Skin of body (tissue), 3 donors: ENCODE results near the gene KRTAP1-5. TPM values are rescaled to one million over a fixed set of nuclear protein-coding genes. Genes with fewer than 3 reads are reported as not detected.
"Not testable (repeated sequence)": the region's sequence is repeated elsewhere in the genome, so short reads cannot be mapped to it uniquely, and the experiment has no call there.

Experiments
- DNase-seq: peaks from one replicate; lab custom pipeline; 2025; lab: John Stamatoyannopoulos, UW
- small RNA-seq: library from RNA; depleted of rRNA; stranded (forward); fragments of <200 nt; gene quantifications from one replicate; pipeline ENCODE3, GENCODE V24; 2014; ENCODE audit warnings: low replicate concordance
- total RNA-seq: library from RNA; depleted of rRNA; stranded (reverse); fragments of >200 nt; gene quantifications from one replicate; pipeline ENCODE4 v1.2.3, GENCODE V29; 2014

Gene KRTAP1-5
- total RNA-seq, 1 donor from 2014 or later: 14.1 TPM

DNA sequence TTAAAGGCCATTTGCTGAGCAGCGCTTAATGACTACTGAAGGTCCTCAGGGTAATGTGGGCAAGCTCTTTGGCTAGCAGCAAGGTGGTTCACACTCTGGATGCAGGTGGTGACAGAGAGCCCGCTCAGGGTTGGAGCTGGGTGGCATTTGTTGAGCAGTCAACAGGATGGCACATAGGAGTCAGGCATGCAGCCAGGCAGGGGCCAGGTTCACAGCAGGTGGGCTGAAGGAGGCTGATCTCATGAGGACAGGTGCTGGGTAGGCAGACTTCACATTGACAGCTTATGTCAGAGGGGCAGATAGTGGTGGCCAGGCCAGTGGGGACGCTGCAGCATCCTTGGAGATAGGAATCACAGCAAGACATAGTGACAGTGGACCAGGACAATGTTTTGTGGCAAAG, 22.6 kb downstream of the KRTAP1-5 start:
- no peak for DNase-seq

DNA sequence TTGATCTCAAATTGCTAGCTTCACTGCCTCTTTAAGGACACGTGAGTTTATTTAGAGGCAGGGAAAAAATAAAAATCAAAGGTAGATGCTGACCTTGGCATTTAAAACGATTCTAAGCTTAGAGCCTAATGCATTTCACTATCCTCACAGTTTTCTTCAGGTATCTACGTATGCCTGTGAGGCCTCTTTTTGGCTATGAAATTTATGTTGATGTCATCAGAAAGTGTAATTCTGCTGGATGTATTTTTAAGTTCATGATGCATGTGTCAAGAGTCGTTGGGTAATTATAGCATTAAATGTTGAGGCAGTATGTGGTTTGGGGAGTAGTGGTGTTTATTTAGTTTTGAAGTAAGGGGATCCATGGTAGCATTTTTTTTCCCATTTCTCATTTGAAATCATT, 23.1 kb downstream of the KRTAP1-5 start:
- DNase-seq: no peak

DNA sequence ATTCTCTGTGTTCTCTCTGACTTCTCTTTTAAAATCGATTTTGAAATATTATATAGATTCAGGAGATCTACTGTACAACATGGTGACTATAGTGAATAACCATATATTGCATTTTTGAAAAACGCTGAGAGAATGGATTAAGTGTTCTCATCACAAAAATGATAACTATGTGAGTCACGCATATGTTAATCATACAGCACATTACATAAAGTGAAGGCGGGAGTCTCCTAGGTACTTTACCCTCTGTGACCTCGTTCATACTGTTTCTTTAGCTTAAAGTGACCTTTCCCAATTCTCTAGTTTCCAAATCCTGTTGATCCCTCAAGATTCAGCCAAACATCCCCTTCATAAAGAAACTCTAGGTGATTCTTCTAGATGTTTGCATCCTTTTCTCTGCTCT, 24.2 kb downstream of the KRTAP1-5 start:
- DNase-seq: no peak

DNA sequence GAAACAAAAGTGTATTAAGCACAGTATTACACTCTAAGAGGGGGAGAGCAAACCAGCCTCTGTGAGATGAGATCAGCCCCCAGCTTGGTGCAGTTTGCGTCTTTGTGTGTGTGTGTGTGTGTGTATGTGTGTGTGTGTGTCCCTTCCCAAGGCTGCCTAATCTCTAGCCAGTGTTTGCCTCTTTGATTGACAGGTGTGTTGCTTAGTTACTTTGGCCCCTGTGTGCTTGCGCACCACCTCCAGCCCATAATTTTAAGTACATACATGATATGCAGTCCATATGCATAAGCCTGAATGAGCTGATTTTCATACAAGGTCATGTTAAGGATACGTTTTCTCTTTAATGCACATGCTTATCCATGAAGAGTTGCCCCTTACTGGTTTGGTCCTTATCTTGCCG, 25.2 kb downstream of the KRTAP1-5 start:
- DNase-seq: no peak

DNA sequence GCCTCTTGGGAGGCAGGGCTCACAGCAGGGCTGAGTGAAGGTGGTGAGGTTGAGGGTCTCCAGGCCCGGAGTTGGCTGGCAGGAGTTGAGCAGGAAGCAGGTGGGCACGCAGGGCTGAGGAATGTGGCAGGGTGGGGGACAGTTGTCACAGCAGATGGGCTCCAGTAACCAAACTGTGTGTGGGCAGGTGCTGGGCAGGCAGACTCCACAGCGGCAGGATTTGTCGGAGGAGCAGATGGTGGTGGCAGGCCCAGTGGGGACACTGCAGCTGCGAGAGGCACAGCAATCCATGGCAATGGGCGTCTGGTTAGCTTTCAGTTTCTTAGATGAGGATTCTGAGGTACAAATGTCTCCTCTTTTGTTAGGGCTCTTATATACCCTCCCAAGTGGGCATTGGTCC, 27.4 kb downstream of the KRTAP1-5 start, which contains the start of gene KRTAP3-2:
Gene KRTAP3-2 (minus strand): TSS at position 344 of the 400 bp plus-strand sequence. CDS start 53 bp downstream, at position 291.
- not testable (repeated sequence) for DNase-seq

DNA sequence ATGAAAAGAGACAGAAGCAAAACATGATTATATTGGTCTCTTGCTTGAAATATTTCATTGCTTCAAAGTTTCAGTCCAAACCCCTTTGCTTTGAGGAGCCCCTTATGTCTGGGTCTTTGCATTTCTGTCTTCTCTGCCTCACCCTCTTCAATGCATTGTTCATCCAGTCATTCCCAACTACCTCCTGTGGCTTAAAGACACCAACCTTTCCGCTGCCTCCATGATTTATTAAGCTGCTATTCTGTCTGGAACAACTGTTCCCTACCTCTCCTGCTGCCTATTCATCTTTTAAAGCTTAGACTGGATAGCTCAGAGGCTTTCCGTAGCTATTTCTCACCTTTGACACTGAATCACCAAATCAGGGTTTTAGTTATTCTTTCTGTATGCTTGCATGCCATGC, 29.6 kb downstream of the KRTAP1-5 start:
- no peak for DNase-seq

DNA sequence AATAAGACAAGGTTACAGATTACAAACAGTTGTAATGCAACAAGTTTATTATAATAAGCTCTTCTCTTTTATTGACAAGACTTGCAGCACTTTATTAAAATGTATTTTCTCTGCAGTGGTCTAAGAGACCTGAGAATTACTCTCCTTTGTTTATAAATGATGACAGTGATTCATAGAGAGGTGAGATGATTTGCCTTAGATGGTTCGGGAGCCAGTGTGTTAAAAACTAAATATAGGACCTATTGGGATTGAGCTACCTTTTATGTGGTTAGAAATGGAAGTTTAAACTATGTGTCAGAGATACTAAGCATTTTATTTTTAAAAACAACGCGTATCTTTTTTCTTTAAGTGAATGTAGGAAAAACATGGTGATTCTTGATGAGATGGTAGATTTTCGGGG, 30.2 kb downstream of the KRTAP1-5 start:
- no peak for DNase-seq

DNA sequence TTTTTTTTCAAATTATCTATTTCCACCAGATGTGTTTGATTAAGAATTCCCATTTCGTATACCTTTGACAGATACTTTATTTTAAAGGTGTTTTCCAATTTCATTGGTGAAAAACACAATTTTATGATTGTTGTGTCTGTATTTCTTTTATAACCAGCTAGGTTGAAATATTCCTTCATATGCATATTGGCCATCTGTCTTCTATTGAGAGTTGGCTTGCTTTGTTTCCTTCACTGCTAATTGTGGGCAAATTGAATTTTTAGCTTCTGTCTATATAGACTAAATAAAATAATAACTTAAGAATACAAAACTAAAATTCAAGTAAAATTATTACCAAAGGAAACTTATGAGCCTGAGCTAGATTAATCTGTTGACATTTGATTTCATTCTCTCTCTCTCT, 31.9 kb downstream of the KRTAP1-5 start:
- no peak for DNase-seq

DNA sequence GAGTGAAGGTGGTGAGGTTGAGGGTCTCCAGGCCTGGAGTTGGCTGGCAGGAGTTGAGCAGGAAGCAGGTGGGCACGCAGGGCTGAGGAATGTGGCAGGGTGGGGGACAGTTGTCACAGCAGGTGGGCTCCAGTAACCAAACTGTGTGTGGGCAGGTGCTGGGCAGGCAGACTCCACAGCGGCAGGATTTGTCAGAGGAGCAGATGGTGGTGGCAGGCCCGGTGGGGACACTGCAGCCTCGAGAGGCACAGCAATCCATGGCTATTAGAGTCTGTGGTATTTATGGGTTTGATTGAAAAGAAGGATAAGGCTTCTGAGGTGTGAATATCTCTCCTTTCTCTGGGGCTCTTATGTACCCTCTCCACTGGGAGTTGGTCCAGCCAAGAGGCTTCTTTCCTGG, 33.2 kb downstream of the KRTAP1-5 start, which contains the start of gene KRTAP3-3:
Gene KRTAP3-3 (minus strand): TSS at position 326 of the 400 bp plus-strand sequence. CDS start 67 bp downstream, at position 259.
- no peak for DNase-seq

DNA sequence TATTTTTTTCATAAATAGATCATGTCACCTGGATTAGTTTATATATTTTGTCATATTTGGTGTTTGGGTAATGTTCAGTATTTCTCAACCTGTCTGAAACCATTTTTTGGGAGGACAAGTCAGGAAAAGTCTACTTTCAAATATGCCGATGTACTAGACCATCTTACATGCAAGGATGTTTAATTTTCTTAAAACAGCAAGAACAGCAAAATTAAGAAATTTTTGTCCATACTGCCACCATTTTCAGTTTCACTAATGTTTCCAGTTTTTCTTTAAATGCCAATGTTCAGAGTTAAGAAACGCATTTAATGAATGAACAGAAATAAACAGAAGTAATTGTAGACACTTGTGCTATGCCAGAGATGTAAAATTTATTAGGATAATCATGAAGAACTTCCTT, 33.9 kb downstream of the KRTAP1-5 start:
- no peak for DNase-seq

DNA sequence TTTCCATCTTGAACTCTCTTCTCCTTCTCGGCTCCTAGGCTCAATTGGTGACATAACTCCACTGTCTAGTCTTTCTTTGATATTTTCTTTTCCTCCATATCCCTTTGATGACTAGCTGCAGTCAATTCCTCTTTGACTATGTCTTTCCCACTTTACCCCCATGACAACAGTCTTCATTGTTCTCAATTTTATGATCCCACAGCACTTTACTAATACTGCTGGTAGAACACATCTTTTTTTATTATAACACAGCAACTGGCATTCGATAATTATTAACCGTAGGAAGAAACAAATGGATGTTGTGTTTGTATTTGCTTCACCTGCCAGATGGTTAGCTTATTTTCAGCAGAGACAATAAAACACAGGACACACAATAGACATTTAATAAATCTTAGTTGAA, 34.3 kb downstream of the KRTAP1-5 start:
- no peak for DNase-seq

DNA sequence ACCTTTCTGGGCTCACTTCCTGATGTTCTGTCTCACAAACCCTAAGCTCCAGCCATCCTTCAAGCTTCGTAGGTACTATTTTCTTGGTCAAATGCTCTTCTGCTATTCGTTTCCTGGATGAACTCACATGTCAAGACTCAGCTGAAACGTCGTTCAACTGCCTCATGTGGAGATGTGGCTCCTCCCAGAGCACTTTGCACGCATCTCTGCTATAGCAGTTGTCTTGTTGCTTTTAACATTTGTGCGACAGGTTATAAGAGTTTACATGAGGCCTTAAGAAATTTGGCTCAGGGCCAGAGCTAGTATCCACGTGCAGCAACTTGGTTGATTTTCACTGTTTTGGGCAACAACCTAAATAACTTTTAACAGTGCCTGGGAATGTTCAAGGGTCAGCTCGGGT, 40.1 kb downstream of the KRTAP1-5 start:
- DNase-seq: no peak

DNA sequence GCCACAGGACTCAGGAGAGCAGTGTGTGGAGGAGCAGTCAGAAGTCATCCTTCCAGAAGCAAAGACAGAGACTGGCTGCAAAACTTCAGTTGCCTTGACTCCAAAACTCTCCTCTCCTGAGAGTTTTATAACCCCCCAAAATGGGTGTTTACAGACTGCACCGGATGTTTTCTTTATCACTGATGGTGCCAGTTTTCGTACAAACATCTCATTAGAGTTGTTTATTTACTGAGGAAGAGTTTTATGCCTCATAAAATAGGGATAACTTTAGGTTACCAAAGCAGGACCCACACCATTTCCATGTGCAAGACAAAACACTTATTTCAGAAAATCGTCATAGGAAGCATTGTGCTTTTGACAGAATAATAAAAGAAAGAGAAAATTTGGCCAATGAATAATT, 42.8 kb downstream of the KRTAP1-5 start, which contains the start of gene KRT40:
Gene KRT40 (minus strand): TSS at position 101 of the 400 bp plus-strand sequence. CDS start 53 bp downstream, at position 48.
- no peak for DNase-seq

DNA sequence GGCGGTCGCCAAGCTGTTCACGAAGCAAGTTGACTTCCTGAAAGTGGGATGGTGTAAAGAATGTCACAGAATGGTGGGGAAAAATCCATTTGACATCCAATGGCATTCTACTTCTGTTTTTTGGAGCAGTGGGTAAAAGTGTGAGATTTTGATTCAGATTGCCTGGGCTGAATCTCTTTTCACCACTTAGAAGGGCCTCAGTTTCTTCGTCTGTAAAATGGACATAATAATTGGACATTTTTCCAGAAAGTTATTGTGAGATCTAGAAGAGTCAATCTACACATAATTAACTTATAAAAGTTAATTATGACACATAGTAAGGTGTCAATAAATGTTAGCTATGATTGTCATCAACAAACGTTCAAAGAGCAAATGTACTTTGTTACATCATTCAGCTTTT, 45.9 kb downstream of the KRTAP1-5 start:
- DNase-seq: no peak

DNA sequence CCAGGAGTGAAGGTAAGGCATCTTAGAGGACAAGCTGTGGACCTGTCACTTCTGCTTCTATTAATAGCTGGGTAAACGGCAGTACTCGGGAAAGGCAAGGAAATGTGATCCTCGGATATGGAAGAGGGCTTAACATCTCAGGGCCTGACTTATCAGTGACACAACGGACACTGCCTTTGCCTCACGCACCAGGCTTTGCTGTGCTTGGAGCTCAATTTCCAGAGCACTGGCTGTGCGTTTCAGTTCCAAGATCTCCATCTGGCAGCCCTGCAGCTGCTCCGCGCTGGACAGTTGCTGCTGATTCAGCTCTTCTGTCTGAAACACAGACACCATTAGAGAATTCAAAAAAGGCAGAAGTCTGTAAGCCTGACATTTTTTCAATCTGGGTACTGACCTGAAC, 46.4 kb downstream of the KRTAP1-5 start:
- DNase-seq: no peak

DNA sequence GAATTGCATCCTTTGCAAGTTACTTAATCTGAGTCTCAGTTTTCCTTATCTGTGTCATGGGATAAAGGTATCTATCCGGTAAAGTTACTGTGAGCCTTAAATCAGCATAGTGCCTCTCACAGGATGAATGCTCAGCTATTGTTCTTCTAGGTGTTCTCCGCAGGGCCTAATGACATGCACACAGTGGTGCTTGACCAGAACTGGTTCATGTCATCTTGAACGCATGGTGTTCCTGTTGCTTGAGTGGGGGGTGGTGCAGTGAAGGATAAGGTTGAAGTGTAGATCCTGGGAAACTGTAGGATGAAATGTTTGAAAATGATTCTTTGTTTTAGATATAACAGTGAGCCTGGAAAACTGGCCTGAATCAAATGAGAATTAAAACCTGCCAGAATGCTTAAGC, 46.9 kb downstream of the KRTAP1-5 start:
- DNase-seq: no peak

DNA sequence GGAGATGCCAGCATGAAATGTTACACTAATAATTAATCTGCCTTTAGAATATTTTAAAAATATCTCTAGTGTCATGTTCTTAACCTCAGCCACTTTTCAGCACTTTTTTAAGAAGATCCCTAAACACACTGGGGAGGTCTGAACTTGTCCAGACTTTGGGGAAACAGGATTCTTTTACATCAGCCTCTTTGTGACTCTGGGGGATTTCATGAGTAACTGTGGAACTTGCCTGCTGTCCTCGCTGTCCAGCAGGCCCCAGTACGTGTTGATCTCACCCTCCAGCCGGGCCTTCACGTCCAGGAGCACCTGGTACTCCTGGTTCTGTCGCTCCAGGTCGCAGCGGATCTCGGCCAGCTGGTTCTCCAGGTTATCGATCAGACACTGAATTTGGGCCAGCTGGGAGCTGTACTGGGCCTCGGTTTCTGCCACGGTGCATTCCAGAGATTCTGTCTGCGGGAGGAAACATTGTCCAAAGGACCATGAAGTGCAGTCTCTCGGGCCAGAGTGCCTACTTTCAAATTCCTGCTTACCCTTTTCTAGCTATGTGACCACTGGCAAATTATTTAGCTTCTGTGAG, 48.3 kb downstream of the KRTAP1-5 start:
- DNase-seq: no peak

Small RNA genes lying within 50 kb of the gene (small RNA-seq; reads per million reads assigned to genes)
- gene KRTAP3-4P: not detected

Other genes with a start within 250 kb of the KRTAP1-5 start
- 428 TPM for gene KRT27, start 244.7 kb downstream of the KRTAP1-5 start, total RNA-seq
- 152 TPM for gene KRT28, start 227.2 kb downstream of the KRTAP1-5 start, total RNA-seq
- 976 TPM for gene KRT10, start 204.6 kb downstream of the KRTAP1-5 start, total RNA-seq
- 0.10 TPM for gene KRT12, start 160.0 kb downstream of the KRTAP1-5 start, total RNA-seq
- gene KRT20, start 142.0 kb downstream of the KRTAP1-5 start, total RNA-seq: 0.39 TPM
- 107 TPM for gene KRT23, start 89.6 kb downstream of the KRTAP1-5 start, total RNA-seq
- gene KRT39, start 60.3 kb downstream of the KRTAP1-5 start, total RNA-seq: 6.4 TPM
- 7.7 TPM for gene KRT40, start 42.9 kb downstream of the KRTAP1-5 start, total RNA-seq
- 1.5 TPM for gene KRTAP3-3, start 33.0 kb downstream of the KRTAP1-5 start, total RNA-seq
- 2.3 TPM for gene KRTAP3-2, start 27.3 kb downstream of the KRTAP1-5 start, total RNA-seq
- gene KRTAP3-1, start 18.1 kb downstream of the KRTAP1-5 start, total RNA-seq: 5.3 TPM
- not detected for gene KRTAP1-4, start 3.0 kb upstream of the KRTAP1-5 start, total RNA-seq
- gene KRTAP1-3, start 7.7 kb upstream of the KRTAP1-5 start, total RNA-seq: 12.2 TPM
- 7.5 TPM for gene KRTAP1-1, start 14.2 kb upstream of the KRTAP1-5 start, total RNA-seq
- gene KRTAP2-1, start 20.1 kb upstream of the KRTAP1-5 start, total RNA-seq: 3.4 TPM
- 6.5 TPM for gene KRTAP2-2, start 28.0 kb upstream of the KRTAP1-5 start, total RNA-seq
- gene KRTAP2-3, start 32.9 kb upstream of the KRTAP1-5 start, total RNA-seq: 0.30 TPM
- 3.3 TPM for gene KRTAP2-4, start 38.7 kb upstream of the KRTAP1-5 start, total RNA-seq
- gene KRTAP4-7, start 56.9 kb upstream of the KRTAP1-5 start, total RNA-seq: 11.4 TPM
- gene KRTAP4-8, start 70.9 kb upstream of the KRTAP1-5 start, total RNA-seq: 3.1 TPM
- gene KRTAP4-16, start 75.0 kb upstream of the KRTAP1-5 start, total RNA-seq: not detected
- 5.2 TPM for gene KRTAP4-9, start 78.2 kb upstream of the KRTAP1-5 start, total RNA-seq
- gene KRTAP4-11, start 91.2 kb upstream of the KRTAP1-5 start, total RNA-seq: 0.79 TPM
- gene KRTAP4-12, start 97.0 kb upstream of the KRTAP1-5 start, total RNA-seq: 0.89 TPM
- 4.0 TPM for gene KRTAP4-6, start 113.3 kb upstream of the KRTAP1-5 start, total RNA-seq
- 1.3 TPM for gene KRTAP4-5, start 122.6 kb upstream of the KRTAP1-5 start, total RNA-seq
- 2.2 TPM for gene KRTAP4-4, start 133.5 kb upstream of the KRTAP1-5 start, total RNA-seq
- gene KRTAP4-3, start 141.0 kb upstream of the KRTAP1-5 start, total RNA-seq: 2.0 TPM
- gene KRTAP4-2, start 151.0 kb upstream of the KRTAP1-5 start, total RNA-seq: 1.1 TPM
- gene KRTAP4-1, start 157.7 kb upstream of the KRTAP1-5 start, total RNA-seq: 3.6 TPM
- gene KRTAP9-1, start 162.7 kb upstream of the KRTAP1-5 start, total RNA-seq: not detected
- gene KRTAP9-2, start 199.4 kb upstream of the KRTAP1-5 start, total RNA-seq: 6.3 TPM
- 7.3 TPM for gene KRTAP9-3, start 205.2 kb upstream of the KRTAP1-5 start, total RNA-seq
- 8.5 TPM for gene KRTAP9-8, start 210.8 kb upstream of the KRTAP1-5 start, total RNA-seq
- 6.5 TPM for gene KRTAP9-4, start 222.5 kb upstream of the KRTAP1-5 start, total RNA-seq
- gene KRTAP9-9, start 228.2 kb upstream of the KRTAP1-5 start, total RNA-seq: 2.6 TPM
- not detected for gene KRTAP9-6, start 238.2 kb upstream of the KRTAP1-5 start, total RNA-seq
- not detected for gene KRTAP9-7, start 248.5 kb upstream of the KRTAP1-5 start, total RNA-seq